NCI-H1105 (cell line): ENCODE measurements around the gene KPTN.

ENCODE experiments used
- DNase-seq: peaks from one replicate; lab custom pipeline; 2025; lab: John Stamatoyannopoulos, UW

The KPTN gene

DNA sequence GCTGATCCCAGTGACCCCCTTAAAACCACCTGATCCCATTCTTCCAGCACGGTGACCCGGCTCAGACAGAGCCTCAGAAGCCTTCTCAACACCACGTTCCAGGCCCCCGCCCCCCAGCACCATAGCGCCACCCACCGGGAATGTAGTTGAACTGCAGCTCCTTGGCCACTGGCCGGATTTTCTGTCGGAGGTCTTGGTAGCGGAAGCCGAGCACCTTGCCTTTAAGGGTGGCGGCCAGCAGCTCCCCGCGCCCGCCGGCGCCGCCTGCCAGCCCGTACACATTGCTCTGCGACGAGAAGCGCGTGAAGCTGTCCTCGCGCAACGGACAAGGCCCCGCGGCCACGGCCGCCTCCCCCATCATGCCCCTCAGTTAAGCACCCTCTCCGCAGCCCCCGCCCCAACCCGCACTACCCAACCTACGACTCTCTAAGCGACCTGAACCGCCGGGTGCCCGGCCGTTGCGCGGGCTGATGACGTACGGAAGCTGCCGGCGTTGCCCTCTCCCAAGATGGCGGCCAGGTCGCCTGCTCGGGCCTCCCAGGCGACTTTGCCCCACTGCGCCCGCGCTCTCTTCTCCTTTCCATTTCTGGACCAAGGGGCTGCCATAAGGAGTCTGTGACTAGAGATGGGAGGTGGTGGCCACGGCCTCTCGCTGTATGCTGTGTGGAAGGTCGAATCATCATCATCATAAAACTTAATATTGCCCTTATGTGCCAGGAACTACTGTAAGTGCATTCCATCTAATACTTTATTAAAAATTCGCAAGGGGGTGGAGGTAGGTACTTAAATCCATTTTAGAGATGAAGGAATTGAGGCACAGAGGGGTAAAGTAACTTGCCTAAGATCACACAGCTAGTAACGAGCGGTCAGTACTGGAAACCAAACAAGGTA, at the start of gene KPTN:
TSS of gene KPTN (minus strand) at position 420 of the 891 bp plus-strand sequence. CDS start at position 361, 59 bp downstream.
- DNase-seq: peak; percentile 89

DNA sequence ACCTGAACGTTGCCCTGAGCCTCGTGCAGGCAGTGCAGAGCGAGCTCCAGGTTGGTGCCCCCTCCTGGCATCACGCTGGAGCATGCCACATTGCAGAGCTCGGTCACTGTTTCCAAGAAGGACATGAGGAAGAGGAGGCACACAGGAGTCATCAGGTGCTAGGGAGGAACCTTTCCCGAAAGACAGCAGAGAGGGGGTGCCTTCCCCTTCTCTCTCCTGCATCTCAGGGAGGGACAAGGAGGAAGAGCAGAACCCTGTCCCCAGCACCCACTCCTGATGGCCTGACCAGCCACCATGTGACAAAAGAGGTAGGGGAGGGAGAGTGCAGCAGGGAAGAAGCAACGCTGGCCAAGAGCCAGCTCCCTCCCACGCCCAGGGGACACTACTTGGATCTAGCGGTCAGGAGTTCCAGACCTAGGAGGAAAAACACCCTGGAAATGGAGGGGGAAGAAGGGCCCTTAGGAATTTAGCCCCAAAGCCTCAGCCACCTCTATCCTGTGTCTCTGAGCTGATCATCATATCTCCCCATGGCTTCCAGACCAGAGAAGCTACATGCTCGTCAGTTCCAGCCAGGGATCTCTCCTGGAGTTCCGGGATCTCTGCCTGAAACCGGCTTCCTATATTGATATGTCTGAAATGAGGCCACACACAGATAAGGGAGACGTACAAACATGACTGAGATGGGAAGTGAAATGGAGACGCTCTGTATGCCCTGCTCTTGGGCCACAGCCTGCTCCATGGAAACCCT, 47.8 kb upstream of the KPTN start:
- DNase-seq: no peak

DNA sequence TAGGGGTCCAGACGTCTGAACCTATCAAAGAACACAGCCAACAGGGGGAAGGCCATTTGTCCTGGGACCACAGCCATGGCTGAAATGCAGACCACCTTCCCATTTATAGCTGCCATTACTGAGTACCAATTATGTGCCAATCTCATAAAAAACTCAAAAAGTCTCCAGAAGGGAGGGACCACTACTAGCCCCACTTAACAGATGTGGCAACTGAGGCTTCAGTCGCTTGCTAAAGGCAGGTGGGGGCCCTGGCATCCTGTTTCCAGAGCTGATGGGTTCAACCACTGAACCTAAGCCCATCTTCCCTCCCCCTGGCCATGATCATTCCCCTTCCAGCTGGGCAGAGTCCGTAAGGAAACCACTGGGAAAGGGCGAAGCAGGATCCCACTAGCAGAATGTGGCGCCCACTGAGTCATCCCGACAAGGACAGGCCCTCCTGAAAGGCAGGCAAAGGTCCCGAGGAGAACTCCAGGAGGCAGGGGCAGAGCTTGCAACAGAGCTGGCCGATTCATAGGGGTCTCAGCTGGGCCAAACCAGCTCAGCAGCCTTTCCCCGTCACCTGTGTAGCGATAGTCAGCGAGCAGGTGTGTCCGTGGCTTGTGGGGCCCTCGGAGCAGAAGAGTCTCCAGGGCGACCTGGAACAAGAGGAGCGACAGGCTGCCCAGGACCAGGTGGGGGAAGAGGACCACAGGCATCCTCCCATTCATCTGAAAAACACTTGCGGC, 45.2 kb upstream of the KPTN start:
- no peak for DNase-seq

DNA sequence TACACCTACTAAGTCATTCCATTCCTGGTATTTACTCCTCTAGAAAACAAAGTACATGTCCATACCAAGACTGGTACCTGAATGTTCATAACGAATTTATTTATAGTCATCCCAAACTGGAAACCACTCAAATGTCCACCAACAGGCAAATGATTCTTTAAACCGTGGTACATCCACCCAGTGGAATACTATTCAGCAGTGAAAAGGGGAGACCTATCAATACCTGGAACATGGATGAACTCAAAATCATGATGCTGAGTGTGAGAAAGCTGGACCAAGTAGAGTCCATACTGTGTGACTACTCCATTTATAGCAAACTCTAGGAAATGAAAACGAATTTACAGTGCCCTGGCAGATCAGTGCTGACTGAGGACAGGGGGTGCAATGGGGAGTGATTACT, 42.8 kb upstream of the KPTN start:
- no peak for DNase-seq

DNA sequence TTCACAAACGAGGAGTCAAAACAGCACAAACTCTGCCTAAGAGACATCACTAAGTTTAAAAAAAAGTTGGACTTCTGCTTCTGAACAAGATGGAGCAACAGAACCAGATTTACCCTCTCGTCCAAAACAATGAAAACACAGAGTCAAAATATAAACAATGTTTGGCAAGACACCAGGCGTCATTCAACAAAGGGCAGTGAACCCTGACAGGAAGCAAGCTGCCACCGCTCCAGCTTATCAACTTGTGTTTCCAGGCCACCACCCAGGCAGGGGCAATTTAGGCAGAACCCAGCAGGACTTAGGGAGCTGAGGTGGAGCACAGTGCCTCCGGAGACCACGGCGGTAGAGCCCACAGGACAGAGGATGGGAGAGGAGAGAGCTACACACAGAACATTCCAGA, 39.5 kb upstream of the KPTN start:
- peak; percentile 26 for DNase-seq

DNA sequence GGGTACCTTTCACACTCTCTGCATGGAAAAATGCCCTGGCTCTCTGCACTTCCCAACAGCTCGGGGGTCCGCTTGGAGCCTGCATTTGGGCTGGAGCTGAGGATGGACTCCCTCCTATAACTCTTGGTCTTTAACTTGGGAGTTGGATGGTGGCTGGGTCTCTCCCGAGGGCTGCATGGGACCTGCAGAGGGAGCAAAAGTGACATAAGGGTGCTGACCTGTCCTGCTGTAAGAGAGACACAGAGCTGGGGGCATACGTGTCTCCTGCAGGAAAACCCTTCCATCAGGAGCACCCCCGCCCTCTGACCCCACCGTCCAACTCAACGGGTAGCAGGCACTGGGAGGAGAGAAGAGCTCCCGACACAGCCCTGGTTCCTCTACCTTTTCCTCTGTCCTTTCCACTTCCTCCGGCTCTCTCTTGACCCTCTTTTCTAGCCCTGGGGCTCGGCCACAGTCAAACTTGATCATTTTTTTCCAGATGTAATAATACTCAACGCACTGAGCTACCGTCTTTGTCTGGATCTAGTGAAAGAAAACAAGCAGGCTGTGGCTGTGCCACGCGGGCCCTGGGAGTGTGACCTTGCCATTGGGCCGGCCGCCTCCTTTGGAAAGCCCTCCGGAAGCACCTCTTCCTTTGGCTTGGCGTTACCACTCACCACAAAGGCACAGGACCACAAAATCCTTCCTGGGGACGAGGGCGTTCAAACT, 37.6 kb upstream of the KPTN start:
- no peak for DNase-seq

DNA sequence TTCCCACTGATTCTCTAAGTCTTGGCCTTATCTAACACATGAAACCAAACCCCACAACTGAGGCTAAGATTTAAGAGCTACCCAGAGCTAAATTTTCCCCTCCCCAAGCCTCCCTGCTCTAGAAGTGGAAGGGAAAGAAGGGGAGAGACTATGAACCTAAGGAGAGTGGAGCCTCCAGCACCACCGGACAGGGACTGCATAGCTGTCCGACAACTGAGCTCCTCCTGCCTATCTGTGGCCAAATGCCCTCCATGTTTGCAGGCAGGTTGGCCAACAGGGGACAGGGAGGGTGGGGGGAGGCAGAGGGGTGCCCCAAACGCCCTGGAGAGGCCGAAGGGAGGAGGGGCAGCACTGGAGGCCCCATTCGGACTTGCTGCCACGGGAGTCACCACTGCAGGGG, 36.8 kb upstream of the KPTN start:
- no peak for DNase-seq

DNA sequence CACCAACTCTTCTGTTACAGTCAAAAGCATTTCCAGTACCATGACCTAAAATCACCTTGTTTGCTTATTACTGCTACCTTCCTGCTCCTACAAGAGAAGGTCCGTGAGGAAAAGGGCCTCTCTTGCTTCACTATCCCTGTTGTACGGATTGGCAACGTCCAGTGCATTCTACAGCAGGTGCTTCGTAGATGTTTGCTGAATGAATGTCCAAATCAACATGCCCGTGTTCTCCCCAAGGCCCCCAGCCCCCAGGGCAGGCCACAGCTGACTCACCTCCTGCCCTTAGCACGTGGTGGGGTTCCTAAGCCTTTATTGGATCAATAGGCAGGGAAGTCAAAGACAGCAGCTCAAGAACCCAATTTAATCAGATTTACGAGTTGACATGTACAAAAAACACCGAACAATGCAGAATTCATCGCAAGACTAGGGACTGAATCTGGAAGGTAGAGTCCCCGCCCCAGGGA, 36.4 kb upstream of the KPTN start:
- DNase-seq: no peak

DNA sequence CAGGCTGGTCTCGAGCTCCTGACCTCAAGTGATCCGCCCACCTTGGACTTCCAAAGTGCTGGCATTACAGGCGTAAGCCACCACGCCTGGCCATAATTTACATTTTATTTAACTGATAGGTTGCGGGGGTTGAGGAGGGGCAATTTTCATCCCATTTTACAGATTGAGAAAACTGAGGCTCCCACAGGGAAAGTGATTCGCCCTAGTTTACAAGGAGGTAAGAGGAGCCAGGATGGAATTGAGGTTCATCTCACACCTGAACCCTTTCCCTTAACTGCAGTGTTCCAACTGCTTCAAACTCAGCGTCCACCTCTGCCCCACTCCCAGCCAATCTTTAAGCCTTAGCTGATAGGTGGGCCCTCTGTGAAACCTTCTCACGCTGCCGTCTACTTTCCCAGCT, 34.8 kb upstream of the KPTN start:
- no peak for DNase-seq

DNA sequence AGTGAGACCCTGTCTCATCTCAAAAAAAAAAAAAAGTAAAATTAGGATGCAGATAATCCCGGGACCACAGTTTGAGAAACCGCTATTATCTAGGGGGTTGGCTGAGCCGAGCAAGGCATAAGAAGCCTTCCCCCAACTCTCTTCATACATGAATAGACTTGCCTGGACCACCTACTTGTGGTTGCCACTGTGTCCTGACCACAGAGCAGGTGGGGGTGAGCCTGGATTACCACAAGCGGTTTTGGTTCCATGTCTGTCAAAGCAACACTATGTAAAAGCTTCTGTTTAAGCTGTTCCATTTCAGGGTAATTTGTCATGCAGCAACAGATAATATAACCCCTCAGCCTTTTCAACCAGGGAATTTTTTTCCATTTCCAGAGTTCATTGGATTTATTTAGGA, 34.1 kb upstream of the KPTN start:
- no peak for DNase-seq

DNA sequence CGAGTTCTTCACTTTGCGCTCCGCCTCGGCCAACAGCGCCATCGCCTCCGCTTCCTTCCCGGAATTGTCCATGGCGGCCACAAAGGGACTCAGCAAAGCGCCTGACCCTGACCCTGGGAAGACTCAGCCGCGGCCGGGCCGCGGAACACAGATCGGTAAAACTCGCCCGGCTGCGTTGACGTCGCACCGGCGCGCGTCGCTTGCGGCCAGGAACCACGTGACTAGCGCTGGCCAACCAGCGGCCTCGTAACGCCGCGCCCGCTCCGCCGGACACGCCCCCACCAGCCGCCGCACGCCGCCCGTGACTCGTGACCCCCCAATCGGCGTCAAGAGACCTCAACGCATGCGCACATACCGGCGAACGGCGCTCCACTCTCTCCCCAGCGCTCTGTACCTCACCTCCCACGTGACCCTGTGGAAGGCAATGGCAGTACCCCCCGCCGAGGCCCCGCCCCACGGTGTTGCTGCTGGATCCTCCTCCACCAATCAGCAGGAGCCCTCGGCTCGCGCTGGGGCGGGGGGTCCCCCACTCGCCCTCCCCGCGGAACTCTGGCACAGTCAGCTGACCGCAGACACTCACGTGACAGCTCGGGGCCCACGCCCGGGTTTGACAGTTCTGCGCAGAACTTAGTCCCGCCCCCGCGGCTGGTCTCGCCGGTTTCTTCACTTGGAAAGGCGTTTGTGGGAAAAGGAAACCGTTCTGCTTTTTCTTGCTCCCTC, 31.0 kb upstream of the KPTN start, which contains the start of gene NAPA:
TSS of gene NAPA (minus strand) at position 195 of the 720 bp plus-strand sequence. CDS start at position 72, 123 bp downstream.
- DNase-seq: peak; percentile 100

DNA sequence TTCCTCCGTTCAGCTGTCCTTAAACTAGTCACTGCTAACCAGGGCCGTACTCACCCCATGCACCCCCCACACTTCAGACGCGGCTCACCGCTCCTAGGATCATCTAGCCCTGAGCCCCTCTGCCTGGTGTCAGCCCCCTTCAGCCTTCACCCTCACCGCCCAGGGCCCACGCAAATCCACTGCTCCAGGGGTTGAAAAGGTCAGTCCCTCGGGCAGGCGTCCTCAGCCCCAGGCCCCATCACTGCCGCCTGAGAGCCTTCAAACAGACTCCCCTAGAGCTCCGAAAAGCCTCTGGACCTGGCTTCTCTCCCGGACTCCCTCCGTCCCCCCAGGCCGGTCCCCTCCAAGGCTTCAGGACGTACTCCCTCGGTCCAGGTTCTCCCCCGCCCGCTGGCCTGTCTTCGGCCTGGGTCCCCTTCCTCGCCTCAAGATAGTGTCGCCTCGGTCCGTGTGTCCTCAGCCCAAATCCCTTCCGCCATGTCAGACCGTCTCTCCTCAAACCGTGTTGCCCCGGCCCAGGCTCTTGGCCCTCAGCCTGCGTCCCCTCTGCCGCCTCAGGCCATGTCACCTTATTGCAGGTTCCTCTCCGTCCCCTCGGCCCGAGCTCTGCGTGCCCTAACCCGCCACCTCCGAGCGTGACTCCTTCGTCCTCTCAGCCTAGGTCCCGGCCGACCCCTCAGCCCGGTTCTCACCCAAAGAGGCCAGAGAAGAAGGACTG, 30.3 kb upstream of the KPTN start:
- DNase-seq: no peak

DNA sequence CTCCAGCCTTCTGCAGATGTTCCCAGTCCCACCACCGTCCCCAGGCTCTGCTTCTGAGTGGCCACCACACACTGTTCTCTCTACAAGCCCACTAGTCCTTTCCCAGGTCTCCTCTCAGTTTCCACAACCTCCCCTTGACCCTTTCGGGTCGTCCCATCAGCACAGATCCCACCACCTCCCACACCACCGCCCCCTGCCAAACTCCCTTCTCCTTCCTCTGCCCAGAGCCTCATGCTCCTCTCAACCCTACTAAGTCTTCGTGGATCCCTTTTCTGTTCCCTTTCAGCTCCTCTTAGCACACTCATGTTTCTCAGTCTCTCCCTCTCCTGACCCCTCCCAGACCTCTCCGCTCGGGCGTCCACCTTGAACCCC, 28.9 kb upstream of the KPTN start:
- DNase-seq: no peak

DNA sequence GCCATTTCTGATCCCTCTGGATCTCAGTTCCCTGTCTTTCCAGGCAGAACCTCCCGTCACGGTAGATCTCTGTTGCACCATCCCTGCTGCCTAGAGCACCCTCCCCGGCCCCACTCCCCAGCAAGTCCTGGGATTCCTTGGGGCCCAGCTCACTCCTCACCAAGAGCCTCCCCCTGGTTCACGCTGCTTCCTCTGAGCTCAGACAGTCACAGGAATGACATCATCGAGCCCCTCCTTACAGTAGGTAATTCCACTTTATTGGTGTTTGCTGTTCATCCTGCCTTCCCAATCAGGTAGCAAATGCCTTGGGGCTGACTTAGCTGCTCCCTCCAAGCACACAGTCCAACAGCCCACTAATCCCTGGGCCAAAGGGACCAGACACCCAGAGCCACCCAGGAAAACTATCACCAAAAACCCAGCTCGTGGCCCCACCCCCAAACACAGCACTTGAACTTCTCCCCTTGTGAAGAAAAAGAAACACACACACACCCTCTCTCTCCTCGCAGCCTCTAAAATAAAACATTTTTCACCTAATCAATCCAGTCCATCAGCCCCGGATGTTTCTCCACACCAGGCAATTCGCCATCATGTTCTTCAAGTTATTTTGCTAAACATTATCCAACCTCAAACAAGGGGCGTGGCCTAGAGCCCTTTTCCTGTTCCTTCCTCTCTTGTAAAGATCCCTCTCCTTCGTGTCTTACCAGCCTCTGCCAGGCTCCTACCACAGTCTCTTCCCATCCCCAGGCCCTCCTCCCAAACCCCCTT, 28.3 kb upstream of the KPTN start:
- no peak for DNase-seq

DNA sequence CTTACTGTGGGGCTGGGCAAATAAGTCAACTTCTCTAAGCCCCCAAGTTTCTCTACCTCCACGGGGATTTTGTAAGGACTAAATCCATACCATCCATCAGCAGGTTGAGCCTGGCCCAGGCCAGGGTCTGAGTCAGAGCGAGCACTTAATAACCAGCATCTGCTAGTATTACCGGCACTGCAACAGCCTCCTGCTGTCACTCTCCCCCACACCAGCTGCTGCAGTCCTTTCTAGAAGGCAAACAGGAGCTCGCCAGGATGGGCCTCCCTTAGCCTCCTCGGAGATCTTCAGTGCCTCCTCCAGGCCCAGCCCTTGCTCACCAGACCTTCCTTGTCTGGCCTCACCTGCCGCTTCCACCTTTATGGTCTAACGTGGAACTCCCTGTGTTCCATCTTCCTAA, 27.7 kb upstream of the KPTN start:
- DNase-seq: no peak

DNA sequence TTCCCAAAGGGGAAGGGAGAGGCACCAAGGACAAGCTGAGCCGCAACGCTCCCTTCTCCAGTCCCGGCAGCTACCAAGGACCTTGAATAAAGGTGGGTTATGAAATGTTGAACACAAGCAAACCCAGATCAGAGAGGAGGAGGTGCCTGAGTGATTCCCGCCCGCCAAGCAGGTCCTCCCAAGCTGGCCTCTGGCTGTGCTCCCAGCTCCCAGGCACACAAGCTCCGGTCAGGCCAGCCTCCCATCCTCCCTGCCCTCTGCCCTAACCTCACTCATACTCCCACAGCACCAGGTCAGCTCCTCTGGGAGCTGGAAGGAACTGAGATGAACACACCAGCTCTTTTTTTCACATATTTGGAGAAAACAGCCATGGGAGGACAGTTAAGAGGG, 27.1 kb upstream of the KPTN start:
- no peak for DNase-seq

DNA sequence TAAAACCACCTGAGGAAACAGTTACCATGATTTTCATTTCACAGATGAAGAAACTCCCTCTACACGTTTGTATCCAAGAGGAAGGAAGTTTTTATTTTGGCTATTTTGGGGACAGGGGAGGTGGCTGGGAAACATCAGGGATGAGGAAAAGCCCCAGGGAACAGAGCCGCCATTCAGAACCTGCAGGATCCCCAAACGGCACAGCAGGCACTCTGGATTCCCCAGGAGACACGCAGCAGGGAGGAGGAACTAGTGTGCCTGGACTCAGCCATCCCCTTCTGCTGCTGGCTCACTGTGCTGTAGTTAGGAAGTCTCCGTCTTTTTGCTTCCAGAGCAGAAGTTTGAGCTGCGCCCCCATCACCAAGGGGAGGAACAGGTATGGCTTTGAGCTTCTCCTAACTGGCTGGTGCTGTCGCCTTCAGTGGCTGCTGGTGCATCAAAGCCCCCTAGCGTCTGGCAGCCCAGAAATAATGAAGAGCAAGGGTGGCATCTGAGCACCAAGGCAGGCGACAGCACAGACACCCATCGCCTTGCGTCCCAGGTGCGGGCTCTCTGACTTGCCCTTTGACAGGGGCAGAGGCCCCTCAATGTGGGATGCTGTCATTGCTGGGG, 26.6 kb upstream of the KPTN start:
- DNase-seq: no peak

DNA sequence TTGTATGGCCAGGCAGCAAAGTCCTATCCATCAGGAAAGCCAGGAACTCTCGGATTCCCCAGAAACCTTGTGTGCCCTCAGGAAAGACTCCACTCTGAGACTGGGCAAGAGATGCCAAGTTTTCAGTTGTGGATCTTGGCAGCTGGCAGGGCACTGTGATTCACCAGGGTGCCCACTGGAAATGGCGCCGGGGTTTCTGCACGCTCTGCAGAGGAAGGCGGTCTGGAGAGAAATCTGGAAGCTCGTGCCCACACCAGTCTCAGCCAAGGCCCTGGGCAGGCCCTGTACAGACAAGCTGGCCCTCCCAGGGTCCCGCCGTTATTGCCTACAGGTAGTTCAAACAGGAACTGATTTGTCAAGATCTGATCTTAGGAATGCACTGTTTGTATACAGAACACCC, 26.0 kb upstream of the KPTN start:
- no peak for DNase-seq

DNA sequence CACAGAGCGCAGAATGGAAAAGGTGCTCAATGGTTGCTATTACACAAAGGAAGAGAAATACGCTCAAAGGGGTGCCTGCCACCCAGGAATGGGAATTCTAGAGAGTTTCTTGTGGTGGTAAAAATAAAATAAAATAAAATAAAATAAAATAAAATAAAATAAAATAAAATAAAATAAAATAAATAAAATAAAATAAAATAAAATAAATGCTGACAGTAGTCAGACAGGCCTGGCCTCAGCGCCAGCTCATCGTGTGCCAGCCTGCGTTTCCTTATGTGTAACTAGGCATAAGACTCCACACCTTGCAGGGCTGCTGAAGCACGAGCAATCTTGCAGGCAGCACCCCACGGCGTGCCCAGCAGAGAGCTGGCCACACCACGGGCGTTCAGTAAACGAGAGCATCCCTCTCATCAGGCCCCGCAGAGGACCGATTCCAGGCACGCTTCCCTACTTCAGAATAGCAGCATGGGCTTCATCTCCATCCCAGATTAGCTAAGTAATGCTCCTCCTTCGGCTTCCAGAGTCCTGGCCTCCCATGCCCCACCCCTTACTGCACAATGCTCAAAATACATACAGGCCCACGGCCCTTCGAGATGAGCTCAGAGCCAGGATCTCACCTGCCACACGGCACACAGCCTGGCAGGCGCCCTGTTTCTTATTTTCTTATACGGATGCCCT, 25.3 kb upstream of the KPTN start:
- DNase-seq: no peak
